Measurements from ENCODE around the gene METTL21A. TPM values are rescaled to one million over a fixed set of nuclear protein-coding genes. Genes with fewer than 3 reads are reported as not detected.

METTL21A gene
- total and polyA plus RNA-seq, 2 experiments from 2014 or later, result 26.9 to 34.6 TPM

GRCh38 chr2:207630491-207630890, 5.3 kb upstream of the METTL21A start:
- Histone ChIP-seq H3K36me3 (replicated peaks; ENCODE audit: insufficient read depth, low read depth) (no peaks in the 10 kb centered on the region), H3K4me3 (no peak overlapping the region), H3K4me1 (ENCODE audit: insufficient read depth) (no peaks in the 10 kb centered on the region), H3K27ac (no peak overlapping the region), H3K9me3 (ENCODE audit: low read depth) (no peaks in the 10 kb centered on the region), H3K4me2 (no peak overlapping the region), H3K27me3 (no peaks in the 10 kb centered on the region), H3K79me2 (no peaks in the 10 kb centered on the region), H2AFZ (no peak overlapping the region), H3K9me2 (replicated peaks; ENCODE audit: insufficient read depth) (no peaks in the 10 kb centered on the region), H4K20me1 (ENCODE audit: insufficient read depth, poor library complexity, severe bottlenecking) (no peaks in the 10 kb centered on the region)
- TF ChIP-seq CTCF (IDR thresholded peaks at IDR 0.05; ENCODE audit: poor library complexity) (no peak), EZH2phosphoT487 (IDR thresholded peaks at IDR 0.05; ENCODE audit: low read depth, severe bottlenecking, unreplicated experiment) (no peak), EZH2 (IDR thresholded peaks at IDR 0.05; ENCODE audit: borderline replicate concordance) (no peak)
- DNase-seq (ENCODE audit: low spot score), result no peak
- WGBS (ENCODE audit: low lambda C conversion rate, missing lambda C conversion rate), result 89% methylated on average over 4 of the region's 4 CpGs

GRCh38 chr2:207629553-207629952, 4.4 kb upstream of the METTL21A start:
- Histone ChIP-seq H3K27ac (no peak overlapping the region), H3K36me3 (replicated peaks; ENCODE audit: insufficient read depth, low read depth) (no peaks in the 10 kb centered on the region), H3K9me2 (replicated peaks; ENCODE audit: insufficient read depth) (no peaks in the 10 kb centered on the region), H2AFZ (no peak overlapping the region), H3K4me3 (no peak overlapping the region), H3K79me2 (no peaks in the 10 kb centered on the region), H3K9me3 (ENCODE audit: low read depth) (no peaks in the 10 kb centered on the region), H4K20me1 (ENCODE audit: insufficient read depth, poor library complexity, severe bottlenecking) (no peaks in the 10 kb centered on the region), H3K4me1 (ENCODE audit: insufficient read depth) (no peaks in the 10 kb centered on the region), H3K27me3 (no peaks in the 10 kb centered on the region), H3K4me2 (no peak overlapping the region)
- DNase-seq (ENCODE audit: low spot score), result no peak
- 75% methylated on average over 1 of the region's 1 CpG for WGBS (ENCODE audit: low lambda C conversion rate, missing lambda C conversion rate)
- TF ChIP-seq EZH2 (IDR thresholded peaks at IDR 0.05; ENCODE audit: borderline replicate concordance) (no peak), EZH2phosphoT487 (IDR thresholded peaks at IDR 0.05; ENCODE audit: low read depth, severe bottlenecking, unreplicated experiment) (no peak), CTCF (IDR thresholded peaks at IDR 0.05; ENCODE audit: poor library complexity) (no peak)

- Histone ChIP-seq H3K27ac (peak overlapping the region; percentile 98), H3K9me2 (replicated peaks; ENCODE audit: insufficient read depth) (no peaks in the 10 kb centered on the region), H3K27me3 (no peaks in the 10 kb centered on the region), H2AFZ (peak overlapping the region; percentile 86), H3K36me3 (replicated peaks; ENCODE audit: insufficient read depth, low read depth) (no peaks in the 10 kb centered on the region), H3K4me3 (peak overlapping the region; percentile 77), H3K4me1 (ENCODE audit: insufficient read depth) (peaks cover 7% of the 10 kb centered on the region), H3K79me2 (peaks cover 13% of the 10 kb centered on the region), H3K9me3 (ENCODE audit: low read depth) (no peaks in the 10 kb centered on the region), H4K20me1 (ENCODE audit: insufficient read depth, poor library complexity, severe bottlenecking) (no peaks in the 10 kb centered on the region), H3K4me2 (peak overlapping the region; percentile 97)
- peak; percentile 78 for DNase-seq (ENCODE audit: low spot score)
- WGBS (ENCODE audit: low lambda C conversion rate, missing lambda C conversion rate), result 2% methylated on average over 47 of the region's 47 CpGs
- TF ChIP-seq CTCF (IDR thresholded peaks at IDR 0.05; ENCODE audit: poor library complexity) (no peak), EZH2phosphoT487 (IDR thresholded peaks at IDR 0.05; ENCODE audit: low read depth, severe bottlenecking, unreplicated experiment) (no peak), EZH2 (IDR thresholded peaks at IDR 0.05; ENCODE audit: borderline replicate concordance) (no peak)
These were observed 795 bp downstream of the METTL21A start for GRCh38 chr2:207624185-207625013.

All from hepatocyte (in vitro differentiated cells).